A549 (cell line): ENCODE data around the gene TRAPPC12. TPM values are rescaled to one million over a fixed set of nuclear protein-coding genes. Genes with fewer than 3 reads are reported as not detected.

ENCODE experiments used
- ATAC-seq, 2 experiments: fragments of 200-7000 bp in 1 of 2; fragments of >200 bp in 1 of 2; cut with Nextera tagmentation in 1 of 2; cut with Tn5 transposase in 1 of 2; 3 replicates each; pipeline versions ENCODE4 v1.8.0 to v1.9.1; 2018 to 2020; ENCODE audit warnings: mild to moderate bottlenecking in 1 of 2, moderate library complexity in 1 of 2
- CTCF ChIA-PET: fragments of 300-600 bp; sonication (Branson Sonifier 250); formaldehyde crosslinking; extraction: SDS; loops from one replicate; lab custom pipeline; 2021; ENCODE audit warnings: antibody characterized with exemption, inconsistent platforms; lab: Yijun Ruan, JAX
- POLR2A ChIA-PET: fragments of 350-600 bp; formaldehyde crosslinking; extraction: SDS; loops from one replicate; lab custom pipeline; 2021; ENCODE audit warnings: antibody characterized with exemption, inconsistent platforms; lab: Yijun Ruan, JAX
- DNase-seq, 2 experiments: peaks; one replicate each; pipeline versions ENCODE4 v3.0.0 to v3.0.0-alpha.2; 2011 to 2016; ENCODE audit warnings: low read depth in 1 of 2, low spot score in 1 of 2
- FAIRE-seq: peaks from 2 replicates; lab custom pipeline; 2011; peaks lifted over from hg19 to GRCh38; lab: Jason Lieb, UNC
- H3K27ac ChIP-seq, 2 experiments: fragments of >200 bp; sonication (Bioruptor Twin); formaldehyde crosslinking; 3 replicates each; pipeline ENCODE4 v1.5.1; 2016 to 2017
- H3K4me1 ChIP-seq: fragments of >200 bp; sonication (Bioruptor Twin); formaldehyde crosslinking; 3 replicates; pipeline ENCODE4 v1.6.1; 2016
- H3K4me2 ChIP-seq: fragments of >200 bp; sonication (Bioruptor Twin); formaldehyde crosslinking; 3 replicates; pipeline ENCODE4 v1.6.1; 2016
- H3K4me3 ChIP-seq: fragments of >200 bp; sonication (Bioruptor Twin); formaldehyde crosslinking; 3 replicates; pipeline ENCODE4 v1.5.1; 2016
- H3K9me3 ChIP-seq: fragments of >200 bp; sonication (Bioruptor Twin); formaldehyde crosslinking; 3 replicates; pipeline ENCODE4 v1.6.1; 2016
- BCL3 ChIP-seq: fragments of >200 bp; sonication (Bioruptor Twin); formaldehyde crosslinking; IDR thresholded peaks from 3 replicates; pipeline ENCODE4 v1.6.1; 2016
- CBX2 ChIP-seq: fragments of 200-600 bp; sonication (generic); IDR thresholded peaks from 2 replicates; pipeline ENCODE4 v1.6.1; 2016; ENCODE audit warnings: low read depth, mild to moderate bottlenecking, borderline replicate concordance
- CBX8 ChIP-seq: fragments of 200-600 bp; sonication (generic); IDR thresholded peaks from 2 replicates; pipeline ENCODE4 v1.6.1; 2016
- CEBPB ChIP-seq, 2 experiments: fragments of >200 bp in 1 of 2; sonication (Bioruptor Twin) in 1 of 2; formaldehyde crosslinking in 1 of 2; IDR thresholded peaks; 2 replicates each; pipeline ENCODE4 v1.6.1; 2012 to 2016
- EHMT2 ChIP-seq: fragments of 200-600 bp; sonication (generic); IDR thresholded peaks from 2 replicates; pipeline ENCODE4 v1.6.1; 2016; ENCODE audit warnings: antibody characterized with exemption, low read depth, mild to moderate bottlenecking, moderate library complexity
- FOSB ChIP-seq: fragments of 250-450 bp; sonication (Bioruptor Pico); IDR thresholded peaks from 2 replicates; pipeline ENCODE4 v1.5.0; 2020; ENCODE audit warnings: mild to moderate bottlenecking, moderate library complexity
- FOSL2 ChIP-seq, 2 experiments: fragments of 450-650 bp in 1 of 2; fragments of >200 bp in 1 of 2; sonication (Bioruptor Twin) in 1 of 2; formaldehyde crosslinking; IDR thresholded peaks; 2 replicates each; pipeline versions ENCODE4 v1.5.0 to v1.6.1; 2016 to 2020; ENCODE audit warnings: mild to moderate bottlenecking in 1 of 2, moderate library complexity in 1 of 2
- GATA3 ChIP-seq: IDR thresholded peaks from 2 replicates; pipeline ENCODE4 v1.6.1; 2012; ENCODE audit warnings: borderline replicate concordance
- HOXA7 ChIP-seq: fragments of 250-450 bp; sonication (Bioruptor Pico); IDR thresholded peaks from 2 replicates; pipeline ENCODE4 v1.5.0; 2020; ENCODE audit warnings: mild to moderate bottlenecking, moderate library complexity
- HOXB13 ChIP-seq: fragments of 250-450 bp; sonication (Bioruptor Pico); IDR thresholded peaks from 2 replicates; pipeline ENCODE4 v1.5.0; 2020; ENCODE audit warnings: low read depth, mild to moderate bottlenecking, moderate library complexity
- HOXB5 ChIP-seq: fragments of 250-450 bp; sonication (Bioruptor Pico); IDR thresholded peaks from 2 replicates; pipeline ENCODE4 v1.5.0; 2020; ENCODE audit warnings: mild to moderate bottlenecking, moderate library complexity
- JUNB ChIP-seq: fragments of >200 bp; sonication (Bioruptor Twin); formaldehyde crosslinking; IDR thresholded peaks from 2 replicates; pipeline ENCODE4 v1.6.1; 2016
- KDM1A ChIP-seq: fragments of 200-600 bp; sonication (generic); IDR thresholded peaks from 2 replicates; pipeline ENCODE4 v1.6.1; 2016; ENCODE audit warnings: low read depth, mild to moderate bottlenecking
- KDM5A ChIP-seq: fragments of 200-600 bp; sonication (generic); IDR thresholded peaks from 2 replicates; pipeline ENCODE4 v1.6.1; 2016; ENCODE audit warnings: antibody characterized with exemption, mild to moderate bottlenecking
- MAX ChIP-seq: IDR thresholded peaks from 2 replicates; pipeline ENCODE4 v1.6.1; 2012
- MAZ ChIP-seq: fragments of 150-350 bp; IDR thresholded peaks from 2 replicates; pipeline ENCODE4 v1.6.1; 2014; ENCODE audit warnings: antibody characterized with exemption, low read depth, low read length, borderline replicate concordance
- NR3C1 ChIP-seq: fragments of >200 bp; sonication (Bioruptor Twin); formaldehyde crosslinking; IDR thresholded peaks from 3 replicates; pipeline ENCODE4 v1.6.1; 2017
- PHF8 ChIP-seq: fragments of 200-600 bp; sonication (generic); IDR thresholded peaks from 2 replicates; pipeline ENCODE4 v1.6.1; 2016; ENCODE audit warnings: low read depth, mild to moderate bottlenecking, antibody characterized with exemption, moderate library complexity, borderline replicate concordance
- POLR2AphosphoS2 ChIP-seq: conservative IDR thresholded peaks from 2 replicates; pipeline ENCODE4 v1.6.1; 2012; ENCODE audit warnings: low read length, improper control_type of control experiment, inconsistent platforms
- RAD21 ChIP-seq, 2 experiments: fragments of >200 bp in 1 of 2; sonication (Bioruptor Twin) in 1 of 2; formaldehyde crosslinking in 1 of 2; IDR thresholded peaks in 1 of 2; conservative IDR thresholded peaks in 1 of 2; 2 replicates in 1 of 2; 3 replicates in 1 of 2; pipeline ENCODE4 v1.6.1; 2012 to 2018; ENCODE audit warnings: inconsistent platforms in 1 of 2
- SMC3 ChIP-seq: fragments of >200 bp; sonication (Bioruptor Twin); formaldehyde crosslinking; IDR thresholded peaks from 3 replicates; pipeline ENCODE4 v1.6.1; 2018; ENCODE audit warnings: inconsistent platforms
- TFCP2L1 ChIP-seq: fragments of 250-450 bp; sonication (Bioruptor Pico); IDR thresholded peaks from 2 replicates; pipeline ENCODE4 v1.5.0; 2021; ENCODE audit warnings: mild to moderate bottlenecking
- ZC3H11A ChIP-seq: fragments of 450-650 bp; IDR thresholded peaks from 2 replicates; pipeline ENCODE4 v1.6.1; 2014; ENCODE audit warnings: antibody characterized with exemption, mild to moderate bottlenecking
- WGBS: methylation state at CpG from one replicate; pipeline ENCODE4 v1.1.6; 2017; ENCODE audit errors: missing lambda C conversion rate; 5-methylcytosine and 5-hydroxymethylcytosine counted together
- polyA plus RNA-seq, 4 experiments: library from polyadenylated mRNA; depleted of rRNA in 3 of 4; stranded (reverse); fragments of >200 nt; fragmentation: RNase III in 1 of 4; extraction: RNeasy Plus Mini Kit Qiagen cat#74134 plus additional on column Dnase treatment in 1 of 4; gene quantifications; 2 replicates in 3 of 4; 3 replicates in 1 of 4; pipeline ENCODE4 v1.2.3, GENCODE V29; 2011 to 2017
- TF ChIP-seq, protein P1 (sequence below): fragments of >200 bp; sonication (Bioruptor Twin); formaldehyde crosslinking; IDR thresholded peaks from 2 replicates; pipeline ENCODE4 v1.6.1; 2016

Gene TRAPPC12
- polyA plus RNA-seq, 2 of the 4 experiments (the other 2 are of a cell fraction) = 42.3 to 55.0 TPM

DNA sequence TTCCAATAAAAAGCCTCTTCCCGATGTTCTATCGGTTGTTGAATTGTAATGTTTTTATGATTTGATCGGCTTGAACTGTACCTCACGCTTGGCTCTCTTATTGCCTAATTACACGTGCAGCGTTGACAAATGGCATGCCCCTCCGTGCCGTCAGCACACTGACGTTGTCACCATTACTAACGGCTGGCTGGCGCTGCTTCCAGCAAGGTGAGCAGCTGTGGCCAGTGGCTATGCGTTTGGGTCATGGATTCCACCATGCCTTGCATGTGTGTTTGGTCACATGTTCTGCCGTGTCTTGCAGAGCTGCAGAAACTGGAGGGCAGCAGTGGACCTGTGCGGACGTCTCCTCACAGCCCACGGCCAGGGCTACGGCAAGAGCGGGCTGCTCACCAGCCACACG is 42.1 kb downstream of the TRAPPC12 start:
- no peak for ATAC-seq
- DNase-seq = no peak
- Histone ChIP-seq H3K9me3 (no peaks in the 10 kb centered on the region), H3K27ac (no peak overlapping the region), H3K4me2 (no peak overlapping the region), H3K4me3 (no peak overlapping the region), H3K4me1 (no peaks in the 10 kb centered on the region)
- ChIA-PET CTCF (interaction anchor here (4.1 kb wide), 1 partner anchor 230 kb away, joined by 44 read pairs; no protein-coding TSS in a partner anchor), POLR2A (no interaction called here)
- TF ChIP-seq JUNB (no peak), BCL3 (no peak), SMC3 (no peak), NR3C1 (no peak), MAZ (no peak), HOXA7 (CRISPR knock-in tag) (no peak), KDM5A (no peak), GATA3 (no peak), PHF8 (no peak), FOSB (no peak), CBX8 (no peak), EHMT2 (no peak), CEBPB (IDR thresholded peaks at IDR 0.05) (no peak), HOXB5 (CRISPR knock-in tag) (no peak), CBX2 (no peak), FOSL2 (IDR thresholded peaks at IDR 0.05) (no peak), FOSL2 (CRISPR knock-in tag; IDR thresholded peaks at IDR 0.05) (no peak), POLR2AphosphoS2 (no peak), MAX (no peak)
- WGBS = 96% methylated on average over 19 of the region's 19 CpGs
- no peak for FAIRE-seq

DNA sequence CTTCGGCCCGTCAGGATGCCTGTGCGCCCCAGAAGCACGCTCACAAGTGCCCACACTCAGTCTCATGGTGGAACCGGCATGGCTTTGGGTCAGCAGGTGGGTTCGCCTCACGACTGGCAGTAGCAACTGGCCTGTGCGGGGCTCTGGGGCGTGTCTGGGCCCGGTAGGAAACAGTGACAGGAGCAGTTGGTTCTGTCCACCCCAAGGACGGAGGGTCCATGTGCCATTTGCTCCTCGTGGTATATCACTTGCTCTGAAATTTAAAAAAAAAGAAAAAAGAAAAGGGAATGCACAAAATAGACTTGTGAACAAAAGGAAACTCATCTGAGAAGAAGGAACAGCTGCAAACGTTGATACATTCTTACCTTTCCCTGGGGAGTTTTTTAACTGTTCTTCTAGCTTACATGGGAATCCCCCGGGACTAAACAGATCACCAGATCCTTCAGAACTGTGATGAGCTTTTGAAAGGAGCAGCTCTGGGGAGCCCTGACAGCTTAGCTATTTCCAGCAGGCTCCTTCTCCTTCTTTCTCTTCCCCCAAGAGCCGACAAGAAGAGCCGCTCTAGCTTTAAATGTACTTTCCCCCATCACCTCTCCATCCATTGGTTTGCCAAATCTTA is 42.8 kb downstream of the TRAPPC12 start:
- H3K4me1 ChIP-seq = no peaks in the 10 kb centered on the region
- ChIA-PET POLR2A (no interaction called here), CTCF (interaction anchor here (1.6 to 4.1 kb wide), 6 partner anchors 9 to 230 kb away, joined by 3 to 44 read pairs (median 28); no protein-coding TSS in a partner anchor)
- H3K9me3 ChIP-seq = no peaks in the 10 kb centered on the region
- ATAC-seq (no peak), FAIRE-seq (no peak), DNase-seq (no peak)
- no peak overlapping the region for H3K27ac ChIP-seq
- 87% methylated on average over 16 of the region's 16 CpGs for WGBS
- TF ChIP-seq FOSL2 (IDR thresholded peaks at IDR 0.05) (no peak), FOSL2 (CRISPR knock-in tag; IDR thresholded peaks at IDR 0.05) (no peak), CEBPB (IDR thresholded peaks at IDR 0.05) (no peak), HOXB13 (CRISPR knock-in tag) (no peak), KDM1A (no peak), ZC3H11A (no peak), MAZ (no peak), BCL3 (no peak), TFCP2L1 (CRISPR knock-in tag) (no peak), SMC3 (no peak), RAD21 (conservative IDR thresholded peaks at IDR 0.05 in 1 of 2, IDR thresholded peaks at IDR 0.05 in 1 of 2) (no peak), HOXA7 (CRISPR knock-in tag) (no peak)
- TF ChIP-seq, protein P1, sequence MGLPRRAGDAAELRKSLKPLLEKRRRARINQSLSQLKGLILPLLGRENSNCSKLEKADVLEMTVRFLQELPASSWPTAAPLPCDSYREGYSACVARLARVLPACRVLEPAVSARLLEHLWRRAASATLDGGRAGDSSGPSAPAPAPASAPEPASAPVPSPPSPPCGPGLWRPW = no peak
- no peak overlapping the region for H3K4me3 ChIP-seq
- no peak overlapping the region for H3K4me2 ChIP-seq
